A673 (cell line): ENCODE data around the gene BATF.

Experiments used
- EZH2 ChIP-seq: fragments of 200-600 bp; sonication (generic); IDR thresholded peaks from 2 replicates; pipeline ENCODE4 v1.6.1; 2017; ENCODE audit warnings: borderline replicate concordance, low read depth, mild to moderate bottlenecking, mixed read lengths, antibody characterized with exemption, low read length; ENCODE audit not compliant: poor library complexity, severe bottlenecking
- TF ChIP-seq, protein P1 (sequence below): fragments of 300-800, 200-600 bp; sonication (generic); conservative IDR thresholded peaks from 2 replicates; pipeline ENCODE4 v1.5.1; 2017; ENCODE audit warnings: low read depth, mild to moderate bottlenecking, antibody characterized with exemption, low read length, moderate library complexity, mixed read lengths

DNA sequence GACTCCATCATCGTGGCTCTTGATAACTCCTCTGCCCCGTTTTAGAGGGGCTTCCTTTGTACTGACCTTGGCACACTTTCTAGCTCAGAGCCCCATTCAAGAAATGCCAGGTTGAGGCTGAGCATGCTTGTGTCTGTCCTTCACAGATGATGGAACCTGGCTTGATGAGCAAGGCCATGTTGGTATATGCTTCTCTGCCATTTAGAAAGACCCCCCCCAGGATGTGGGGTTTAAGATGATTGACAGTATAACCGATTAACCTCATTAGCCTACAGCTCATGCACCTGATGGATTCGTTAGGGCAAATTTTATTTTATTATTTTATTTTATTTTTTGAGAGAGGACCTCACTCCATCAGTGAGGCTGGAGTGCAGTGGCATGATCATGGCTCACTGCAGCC, 21.0 kb downstream of the BATF start:
- TF ChIP-seq, protein P1, sequence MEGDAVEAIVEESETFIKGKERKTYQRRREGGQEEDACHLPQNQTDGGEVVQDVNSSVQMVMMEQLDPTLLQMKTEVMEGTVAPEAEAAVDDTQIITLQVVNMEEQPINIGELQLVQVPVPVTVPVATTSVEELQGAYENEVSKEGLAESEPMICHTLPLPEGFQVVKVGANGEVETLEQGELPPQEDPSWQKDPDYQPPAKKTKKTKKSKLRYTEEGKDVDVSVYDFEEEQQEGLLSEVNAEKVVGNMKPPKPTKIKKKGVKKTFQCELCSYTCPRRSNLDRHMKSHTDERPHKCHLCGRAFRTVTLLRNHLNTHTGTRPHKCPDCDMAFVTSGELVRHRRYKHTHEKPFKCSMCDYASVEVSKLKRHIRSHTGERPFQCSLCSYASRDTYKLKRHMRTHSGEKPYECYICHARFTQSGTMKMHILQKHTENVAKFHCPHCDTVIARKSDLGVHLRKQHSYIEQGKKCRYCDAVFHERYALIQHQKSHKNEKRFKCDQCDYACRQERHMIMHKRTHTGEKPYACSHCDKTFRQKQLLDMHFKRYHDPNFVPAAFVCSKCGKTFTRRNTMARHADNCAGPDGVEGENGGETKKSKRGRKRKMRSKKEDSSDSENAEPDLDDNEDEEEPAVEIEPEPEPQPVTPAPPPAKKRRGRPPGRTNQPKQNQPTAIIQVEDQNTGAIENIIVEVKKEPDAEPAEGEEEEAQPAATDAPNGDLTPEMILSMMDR = no peak
- no peak for TF ChIP-seq EZH2
